GM06990 (cell line): ENCODE results near the gene PKP1.

Source experiments
- DNase-seq: peaks from one replicate; pipeline ENCODE4 v3.0.0-alpha.2; 2011; ENCODE audit not compliant: insufficient read length; ENCODE audit errors: extremely low read depth
- H3K27me3 ChIP-seq: replicated peaks from 2 replicates; pipeline ENCODE4 v1.6.0; 2011; ENCODE audit warnings: low read length; ENCODE audit not compliant: control insufficient read depth, insufficient read depth
- H3K36me3 ChIP-seq: 2 replicates; pipeline ENCODE4 v1.5.1; 2011; ENCODE audit warnings: low read length; ENCODE audit not compliant: control insufficient read depth, insufficient read depth
- H3K4me3 ChIP-seq: replicated peaks from 2 replicates; pipeline ENCODE4 v1.5.1; 2011; ENCODE audit warnings: low read depth, mild to moderate bottlenecking, control low read depth, low read length
- CTCF ChIP-seq: IDR thresholded peaks from 2 replicates; pipeline ENCODE4 v1.5.1; 2011; ENCODE audit warnings: low read length, control low read depth, mild to moderate bottlenecking, inconsistent platforms; ENCODE audit not compliant: insufficient read depth, poor library complexity, severe bottlenecking

Gene PKP1

GRCh38 chr1:201329801-201330200, 46.5 kb downstream of the PKP1 start:
- TF ChIP-seq CTCF: no peak
- H3K27me3 ChIP-seq: peaks cover 1% of the 10 kb centered on the region; the same call in 1 of the 2 replicates
- H3K4me3 ChIP-seq: no peak overlapping the region
- H3K36me3 ChIP-seq: no peaks in the 10 kb centered on the region
- no peak for DNase-seq

GRCh38 chr1:201330541-201330940, 47.2 kb downstream of the PKP1 start:
- TF ChIP-seq CTCF: no peak
- no peaks in the 10 kb centered on the region for H3K36me3 ChIP-seq
- H3K27me3 ChIP-seq: peaks cover 1% of the 10 kb centered on the region; the same call in 1 of the 2 replicates

GRCh38 chr1:201331166-201331565, 47.9 kb downstream of the PKP1 start:
- peaks cover 2% of the 10 kb centered on the region; the same call in 1 of the 2 replicates for H3K27me3 ChIP-seq
- H3K36me3 ChIP-seq: no peaks in the 10 kb centered on the region
- no peak for DNase-seq
- H3K4me3 ChIP-seq: no peak overlapping the region
- no peak for TF ChIP-seq CTCF

More at GRCh38 chr1:201330541-201330940, 47.2 kb downstream of the PKP1 start:
- DNase-seq: no peak
- no peak overlapping the region for H3K4me3 ChIP-seq

GRCh38 chr1:201332021-201332420, 48.7 kb downstream of the PKP1 start:
- no peak for TF ChIP-seq CTCF

GRCh38 chr1:201332616-201333335, 49.5 kb downstream of the PKP1 start:
- Histone ChIP-seq H3K27me3 (peaks cover 1% of the 10 kb centered on the region; the same call in 1 of the 2 replicates), H3K36me3 (no peaks in the 10 kb centered on the region), H3K4me3 (no peak overlapping the region)
- TF ChIP-seq CTCF: no peak
- no peak for DNase-seq

More at GRCh38 chr1:201332021-201332420, 48.7 kb downstream of the PKP1 start:
- no peaks in the 10 kb centered on the region for H3K36me3 ChIP-seq
- H3K4me3 ChIP-seq: no peak overlapping the region
- H3K27me3 ChIP-seq: peaks cover 3% of the 10 kb centered on the region; the same call in 1 of the 2 replicates
- no peak for DNase-seq
